Thyroid gland (tissue), 4 donors: ENCODE measurements around the gene RSAD2.
A peak's percentile ranks its signal among the peaks of the same experiment; 100 is the strongest.

Source experiments
- POLR2A ChIP-seq, 2 donors: fragments of 450-650 bp; IDR thresholded peaks; one replicate each; pipeline ENCODE4 v1.6.1; 2017; ENCODE audit warnings: antibody characterized with exemption in 2 of 2, mild to moderate bottlenecking in 2 of 2, moderate library complexity in 1 of 2
- TF ChIP-seq, protein P1 (sequence below), 6 experiments: fragments of 200-600 bp in 3 of 6; fragments of 450-650 bp in 3 of 6; sonication (generic) in 3 of 6; IDR thresholded peaks; one replicate each; pipeline ENCODE4 v1.5.1; 2016 to 2019; ENCODE audit warnings: antibody characterized with exemption in 6 of 6, mild to moderate bottlenecking in 2 of 6, inconsistent platforms in 1 of 6, moderate library complexity in 1 of 6

DNA sequence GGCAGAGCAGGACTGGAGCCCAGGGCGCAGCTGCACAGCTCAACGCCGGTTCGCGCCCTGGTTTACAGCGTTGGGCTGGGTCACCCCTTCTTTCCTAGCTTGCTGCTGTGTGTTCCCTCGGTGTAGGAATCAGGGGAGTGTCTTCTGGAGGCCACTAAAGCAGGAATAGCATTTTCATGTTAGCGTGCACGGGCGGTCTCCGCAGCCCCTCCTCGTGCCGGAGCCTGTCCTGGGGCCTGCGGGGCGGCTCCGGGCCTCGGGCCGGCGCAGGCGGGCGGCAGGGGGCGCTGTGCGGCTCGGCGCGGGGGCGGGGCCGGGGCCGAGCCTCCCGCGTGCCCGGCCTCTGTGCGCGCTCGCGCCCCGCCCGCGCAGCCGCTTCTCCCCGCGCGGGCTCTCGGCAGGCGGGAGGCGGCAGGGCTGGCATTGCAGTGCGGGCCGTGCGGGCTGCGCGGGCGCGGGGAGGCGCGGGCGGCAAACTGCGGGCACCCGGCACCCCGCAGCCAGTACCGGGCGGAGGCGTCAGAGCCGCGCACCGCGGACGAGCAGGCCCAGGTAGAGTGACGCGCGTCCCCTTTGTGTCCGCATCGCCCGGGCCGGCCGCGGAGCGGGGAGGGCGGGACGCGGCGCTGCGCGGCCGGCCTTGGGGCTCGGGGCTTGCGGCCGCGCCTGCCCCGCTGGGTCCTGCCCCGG lies 39.6 kb downstream of the RSAD2 start, which contains the start of gene RNF144A:
- TF ChIP-seq POLR2A (IDR thresholded peaks at IDR 0.05), result peak in 1 of 2 donors; percentile 60
- TF ChIP-seq, protein P1, sequence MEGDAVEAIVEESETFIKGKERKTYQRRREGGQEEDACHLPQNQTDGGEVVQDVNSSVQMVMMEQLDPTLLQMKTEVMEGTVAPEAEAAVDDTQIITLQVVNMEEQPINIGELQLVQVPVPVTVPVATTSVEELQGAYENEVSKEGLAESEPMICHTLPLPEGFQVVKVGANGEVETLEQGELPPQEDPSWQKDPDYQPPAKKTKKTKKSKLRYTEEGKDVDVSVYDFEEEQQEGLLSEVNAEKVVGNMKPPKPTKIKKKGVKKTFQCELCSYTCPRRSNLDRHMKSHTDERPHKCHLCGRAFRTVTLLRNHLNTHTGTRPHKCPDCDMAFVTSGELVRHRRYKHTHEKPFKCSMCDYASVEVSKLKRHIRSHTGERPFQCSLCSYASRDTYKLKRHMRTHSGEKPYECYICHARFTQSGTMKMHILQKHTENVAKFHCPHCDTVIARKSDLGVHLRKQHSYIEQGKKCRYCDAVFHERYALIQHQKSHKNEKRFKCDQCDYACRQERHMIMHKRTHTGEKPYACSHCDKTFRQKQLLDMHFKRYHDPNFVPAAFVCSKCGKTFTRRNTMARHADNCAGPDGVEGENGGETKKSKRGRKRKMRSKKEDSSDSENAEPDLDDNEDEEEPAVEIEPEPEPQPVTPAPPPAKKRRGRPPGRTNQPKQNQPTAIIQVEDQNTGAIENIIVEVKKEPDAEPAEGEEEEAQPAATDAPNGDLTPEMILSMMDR (IDR thresholded peaks at IDR 0.05), result peak in 5 of 6 experiments; percentile 9 to 71 (median 33)
